Retina (tissue), 1 donor: ENCODE results near the gene SNTN.
"Not testable (repeated sequence)": the region's sequence is repeated elsewhere in the genome, so short reads cannot be mapped to it uniquely, and the experiment has no call there.

ENCODE experiments used
- DNase-seq: peaks from one replicate; pipeline ENCODE4 v3.0.0-alpha.2; 2016

SNTN gene

GRCh38 chr3:63652066-63652725 is at the start of gene SNTN:
Gene SNTN, plus strand, starts transcription at chr3:63652675. Its CDS starts 13 bp downstream, at chr3:63652688.
- peak; percentile 19 for DNase-seq

- no peak for DNase-seq
Measured at GRCh38 chr3:63607716-63608115, 44.8 kb upstream of the SNTN start.

- no peak for DNase-seq
Measured at GRCh38 chr3:63609408-63609807, 43.1 kb upstream of the SNTN start.

- DNase-seq = no peak
Measured at GRCh38 chr3:63609834-63610233, 42.6 kb upstream of the SNTN start.

- DNase-seq = no peak
Measured at GRCh38 chr3:63611382-63611781, 41.1 kb upstream of the SNTN start.

GRCh38 chr3:63613561-63613960 is 38.9 kb upstream of the SNTN start:
- DNase-seq = no peak

GRCh38 chr3:63617391-63617790 is 35.1 kb upstream of the SNTN start:
- DNase-seq = no peak

- DNase-seq = no peak
Measured at GRCh38 chr3:63624941-63625560, 27.4 kb upstream of the SNTN start.

- DNase-seq = no peak
Measured at GRCh38 chr3:63631670-63632069, 20.8 kb upstream of the SNTN start.

GRCh38 chr3:63635186-63635585 is 17.3 kb upstream of the SNTN start:
- no peak for DNase-seq

- no peak for DNase-seq
Measured at GRCh38 chr3:63639806-63640205, 12.7 kb upstream of the SNTN start.

GRCh38 chr3:63642488-63642887 is 10.0 kb upstream of the SNTN start:
- no peak for DNase-seq

- peak; percentile 22 for DNase-seq
Measured at GRCh38 chr3:63644212-63644797, 8.2 kb upstream of the SNTN start.

- not testable (repeated sequence) for DNase-seq
Measured at GRCh38 chr3:63644928-63645781, 7.3 kb upstream of the SNTN start.

- no peak for DNase-seq
Measured at GRCh38 chr3:63654211-63654610, 1.7 kb downstream of the SNTN start.

GRCh38 chr3:63654931-63655330 is 2.5 kb downstream of the SNTN start:
- DNase-seq = no peak

GRCh38 chr3:63655519-63655918 is 3.0 kb downstream of the SNTN start:
- DNase-seq = no peak

GRCh38 chr3:63656786-63657185 is 4.3 kb downstream of the SNTN start:
- DNase-seq = no peak

GRCh38 chr3:63661242-63661641 is 8.8 kb downstream of the SNTN start:
- DNase-seq = no peak

GRCh38 chr3:63662011-63662410 is 9.5 kb downstream of the SNTN start:
- no peak for DNase-seq

- no peak for DNase-seq
Measured at GRCh38 chr3:63662500-63662899, 10.0 kb downstream of the SNTN start.

- no peak for DNase-seq
Measured at GRCh38 chr3:63670544-63670943, 18.1 kb downstream of the SNTN start.

GRCh38 chr3:63673111-63673510 is 20.6 kb downstream of the SNTN start:
- DNase-seq = no peak

GRCh38 chr3:63674586-63674985 is 22.1 kb downstream of the SNTN start:
- no peak for DNase-seq
